HG02759 (cell line): ENCODE results near the gene RFX1.

Source experiments
- ATAC-seq: cut with Tn5 transposase; IDR thresholded peaks from one replicate; pipeline ENCODE4 v1.9.1; 2021; ENCODE audit warnings: mild to moderate bottlenecking, moderate library complexity; ENCODE audit not compliant: unreplicated experiment

The RFX1 gene

DNA sequence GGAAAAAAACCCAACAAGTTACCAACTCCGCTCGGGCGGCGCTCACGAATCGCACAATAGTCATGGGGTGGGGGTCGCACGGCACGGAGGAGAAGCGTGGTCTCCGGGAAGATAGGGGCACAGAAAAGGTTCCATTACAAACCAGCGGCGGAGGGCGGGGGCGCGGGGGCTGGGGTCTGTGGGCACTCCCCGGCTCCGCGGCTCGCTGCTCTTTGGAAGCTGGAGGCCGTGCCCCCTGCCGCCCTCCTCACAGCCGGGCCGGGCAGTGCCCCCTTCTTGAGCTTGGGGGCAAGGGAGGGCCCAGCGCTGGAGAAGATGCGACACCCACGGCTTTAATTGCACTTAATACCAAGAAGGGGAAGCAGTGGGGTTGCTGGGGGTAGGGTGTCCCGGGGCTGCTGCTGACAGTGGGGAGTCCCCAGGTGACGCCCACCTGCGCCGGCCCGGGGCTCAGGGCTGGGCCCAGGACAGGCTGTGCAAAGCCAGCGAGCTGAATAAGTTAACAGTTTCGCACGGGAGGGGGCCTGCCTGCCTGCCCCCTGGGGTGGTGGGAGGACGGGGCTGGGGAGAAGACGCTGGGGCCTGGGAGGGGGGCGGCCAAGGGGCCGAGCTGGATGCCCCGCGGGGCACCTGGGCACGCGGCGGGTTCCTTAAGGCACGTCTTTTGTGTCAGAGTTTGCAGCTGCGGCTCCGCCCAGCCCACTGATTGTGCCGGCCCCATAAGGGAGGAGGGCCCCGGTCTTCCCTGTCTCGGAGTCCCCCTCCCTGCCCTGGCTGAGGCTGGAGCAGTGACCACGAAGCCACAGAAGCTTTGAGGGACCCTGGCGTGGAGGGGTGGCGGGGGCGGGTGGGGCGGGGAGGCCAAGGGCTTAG, 44.1 kb downstream of the RFX1 start:
- ATAC-seq = no peak

DNA sequence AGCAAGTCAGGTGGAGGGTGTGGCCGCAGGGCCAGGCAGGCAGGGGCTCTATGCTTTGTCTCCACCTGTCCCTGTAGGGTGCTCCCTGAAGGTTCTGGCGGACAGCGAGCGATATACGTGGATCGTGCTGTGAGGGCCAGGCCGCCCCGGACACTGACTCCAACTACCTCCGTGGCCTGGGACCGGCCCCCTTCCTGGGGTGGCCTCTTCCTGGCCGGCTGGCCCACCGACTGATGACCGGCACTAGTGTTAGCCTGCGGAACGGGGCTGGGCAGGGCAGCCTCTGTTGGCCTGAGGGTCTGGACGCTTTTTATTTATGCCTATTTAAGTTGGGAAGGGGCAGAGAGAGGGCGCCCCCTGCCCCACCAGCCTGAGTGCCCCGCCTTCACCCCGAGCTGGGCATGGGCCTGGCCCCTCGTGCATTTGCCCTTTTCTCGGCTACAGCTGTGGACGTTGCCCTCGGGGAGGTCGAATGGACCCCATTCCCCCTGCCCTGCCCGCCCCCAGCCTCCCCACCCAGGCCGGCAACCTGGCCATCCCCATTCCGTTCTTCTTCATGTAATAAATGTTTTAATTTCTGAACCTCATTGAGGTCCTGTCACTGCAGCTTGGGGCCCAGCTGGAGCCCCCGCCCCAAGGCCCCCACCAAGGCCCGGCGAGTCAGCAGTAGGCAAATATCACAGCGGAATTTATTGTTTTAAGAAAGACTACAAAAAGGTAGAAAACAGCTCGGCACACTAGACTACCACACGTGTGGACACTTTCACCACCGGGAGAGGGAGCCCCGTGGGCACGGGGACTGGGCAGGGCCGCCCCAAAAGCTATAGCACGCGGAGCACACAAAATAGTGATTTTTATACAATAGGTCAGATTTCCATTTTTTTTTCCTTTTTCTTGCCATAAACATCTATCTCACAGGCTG, 45.0 kb downstream of the RFX1 start:
- ATAC-seq = no peak

DNA sequence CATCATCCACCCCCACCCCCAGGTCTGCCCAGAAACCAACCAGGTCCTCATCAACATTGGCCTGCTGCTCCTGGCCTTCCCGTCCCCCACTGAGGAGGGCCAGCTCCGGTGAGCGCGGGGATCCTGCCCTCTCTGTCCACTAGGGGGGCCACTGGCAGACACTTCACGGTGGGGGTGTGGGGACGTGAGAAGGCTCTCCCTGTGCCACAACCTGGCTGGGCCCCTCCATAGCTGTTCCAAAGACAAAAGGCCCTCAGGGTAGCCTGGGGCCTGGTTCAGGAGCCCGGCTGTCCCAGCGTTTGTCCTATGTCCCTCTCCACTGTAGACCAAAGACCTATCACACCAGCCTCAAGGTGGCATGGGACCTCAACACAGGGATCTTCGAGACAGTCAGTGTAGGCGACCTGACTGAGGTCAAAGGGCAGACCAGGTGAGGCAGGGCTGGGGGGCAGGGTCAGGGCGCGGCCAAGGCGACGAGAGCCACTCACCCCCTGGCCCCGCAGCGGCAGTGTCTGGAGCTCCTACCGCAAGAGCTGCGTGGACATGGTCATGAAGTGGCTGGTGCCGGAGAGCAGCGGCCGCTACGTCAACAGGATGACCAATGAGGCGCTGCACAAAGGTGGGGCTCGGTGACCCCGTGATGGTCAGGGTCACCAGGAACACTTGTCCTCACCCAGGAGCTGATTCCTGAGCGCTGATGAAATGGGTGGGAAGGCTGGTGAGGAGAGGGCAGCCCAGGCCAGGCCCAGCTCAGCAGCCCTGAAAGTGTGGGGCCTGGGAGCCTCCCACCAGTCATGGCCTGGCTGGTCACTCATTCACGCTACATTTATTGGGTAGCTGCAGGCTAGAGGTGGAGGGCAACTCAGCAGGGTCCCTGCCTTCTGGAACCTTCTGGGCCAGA, 45.9 kb downstream of the RFX1 start:
- ATAC-seq = no peak

DNA sequence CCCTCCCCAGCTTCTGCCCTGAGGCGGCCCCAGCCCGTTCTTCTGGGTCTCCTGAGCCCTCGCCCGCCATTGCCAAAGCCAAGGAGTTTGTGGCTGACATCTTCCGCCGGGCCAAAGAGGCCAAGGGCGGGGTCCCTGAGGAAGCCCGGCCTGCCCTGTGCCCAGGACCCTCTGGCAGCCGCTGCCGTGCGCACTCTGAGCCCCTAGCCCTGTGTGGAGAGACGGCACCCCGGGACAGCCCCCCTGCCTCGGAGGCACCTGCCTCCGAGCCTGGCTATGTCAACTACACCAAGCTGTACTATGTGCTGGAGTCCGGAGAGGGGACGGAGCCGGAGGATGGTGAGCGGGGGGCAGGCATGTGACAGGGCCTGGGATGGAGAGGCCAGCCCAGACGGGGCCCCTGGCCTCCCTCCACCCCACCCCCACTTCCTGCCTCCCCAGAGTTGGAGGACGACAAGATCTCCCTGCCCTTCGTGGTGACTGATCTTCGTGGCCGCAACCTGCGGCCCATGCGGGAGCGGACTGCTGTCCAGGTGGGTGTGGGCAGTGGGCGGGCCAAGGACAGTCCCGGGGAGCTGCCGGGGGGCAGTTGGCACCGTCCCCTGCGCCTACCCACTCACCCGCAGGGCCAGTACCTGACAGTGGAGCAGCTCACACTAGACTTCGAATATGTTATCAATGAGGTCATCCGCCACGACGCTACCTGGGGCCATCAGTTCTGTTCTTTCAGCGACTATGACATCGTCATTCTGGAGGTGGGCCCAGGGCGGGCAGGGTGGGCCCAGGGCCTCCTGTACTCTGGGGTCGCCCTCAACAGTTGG, 46.8 kb downstream of the RFX1 start:
- no peak for ATAC-seq

DNA sequence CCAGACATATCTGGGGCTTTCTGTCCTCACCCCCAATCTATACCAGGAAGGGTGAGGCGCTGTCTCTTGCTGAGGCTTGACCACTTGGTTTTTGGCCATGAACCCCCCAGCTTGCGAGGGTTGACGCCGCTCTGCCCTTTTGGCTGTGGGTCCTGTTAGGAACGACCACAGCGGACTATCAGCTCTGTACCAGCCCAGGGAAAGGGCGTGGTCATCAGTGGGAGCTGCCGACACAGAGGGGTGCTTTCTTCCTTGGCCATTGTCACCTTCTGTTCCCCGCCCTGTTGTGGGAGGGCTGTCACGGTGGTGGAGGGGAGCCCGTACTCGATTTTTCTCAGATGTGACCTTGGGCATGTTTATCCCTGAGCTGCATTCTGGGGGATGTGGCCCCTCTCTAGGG, 48.1 kb downstream of the RFX1 start:
- ATAC-seq = no peak

DNA sequence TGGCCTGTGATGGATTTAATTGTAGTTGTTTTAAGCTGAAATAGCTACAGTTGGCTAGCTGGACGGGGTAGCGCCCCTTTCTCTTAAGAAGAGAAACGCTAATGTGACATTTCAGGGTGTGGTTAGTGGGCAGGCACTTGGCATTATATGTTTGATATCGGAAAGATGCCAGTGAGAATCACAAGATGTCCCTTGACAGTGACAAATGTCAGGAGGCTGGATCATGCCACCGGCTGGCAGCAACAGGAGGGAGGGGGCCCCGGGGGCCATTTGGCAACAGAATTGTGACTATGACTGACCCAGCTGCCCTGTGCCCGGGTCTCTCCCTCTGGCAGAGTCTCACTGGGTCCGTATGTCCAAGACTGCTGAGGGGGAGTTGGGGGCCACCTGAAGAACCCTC, 49.1 kb downstream of the RFX1 start:
- ATAC-seq = no peak

DNA sequence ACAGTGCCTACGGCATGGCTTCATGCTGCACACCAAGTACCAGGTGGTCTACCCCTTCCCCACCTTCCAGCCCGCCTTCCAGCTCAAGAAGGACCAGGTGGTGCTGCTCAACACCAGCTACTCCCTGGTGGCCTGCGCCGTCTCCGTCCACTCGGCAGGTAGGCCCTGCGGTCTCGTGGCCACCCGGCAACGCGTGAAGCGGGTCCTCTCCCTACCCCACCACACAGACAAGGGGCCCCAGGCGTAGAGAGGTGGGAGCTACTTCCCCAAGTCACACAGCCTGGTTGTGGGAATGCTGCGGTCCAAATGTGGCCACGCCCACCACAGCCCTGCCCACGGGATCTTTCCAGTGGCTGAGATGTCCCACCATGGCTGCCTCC, 49.8 kb downstream of the RFX1 start:
- no peak for ATAC-seq

DNA sequence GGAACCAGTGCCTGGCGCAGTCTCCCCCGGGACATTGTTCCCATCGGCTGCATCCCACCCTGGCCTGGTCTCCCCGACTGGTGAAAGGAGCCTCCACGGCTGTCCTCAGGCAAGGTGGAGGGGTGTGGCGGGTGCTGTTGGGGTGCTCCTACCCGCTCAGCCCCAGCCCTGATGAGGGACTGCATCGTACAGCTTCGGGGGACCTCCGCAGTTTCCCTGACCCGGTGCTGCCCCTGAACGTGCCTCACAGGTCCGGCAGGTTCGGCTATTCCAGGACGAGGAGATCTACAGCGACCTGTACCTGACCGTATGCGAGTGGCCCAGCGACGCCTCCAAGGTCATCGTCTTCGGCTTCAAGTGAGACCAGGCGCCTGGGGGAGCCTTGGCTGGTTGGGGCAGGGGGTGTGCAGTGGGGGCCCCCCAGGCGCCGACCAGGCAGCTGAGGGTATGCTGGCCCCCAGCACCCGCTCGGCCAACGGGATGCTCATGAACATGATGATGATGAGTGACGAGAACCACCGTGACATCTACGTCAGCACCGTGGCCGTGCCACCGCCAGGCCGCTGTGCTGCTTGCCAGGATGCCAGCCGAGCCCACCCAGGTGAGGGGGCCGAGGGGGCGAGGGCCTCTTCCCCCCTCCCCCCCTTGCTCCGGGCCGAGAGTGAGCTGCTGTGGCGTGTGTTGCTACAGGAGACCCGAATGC, 50.3 kb downstream of the RFX1 start:
- ATAC-seq = no peak

DNA sequence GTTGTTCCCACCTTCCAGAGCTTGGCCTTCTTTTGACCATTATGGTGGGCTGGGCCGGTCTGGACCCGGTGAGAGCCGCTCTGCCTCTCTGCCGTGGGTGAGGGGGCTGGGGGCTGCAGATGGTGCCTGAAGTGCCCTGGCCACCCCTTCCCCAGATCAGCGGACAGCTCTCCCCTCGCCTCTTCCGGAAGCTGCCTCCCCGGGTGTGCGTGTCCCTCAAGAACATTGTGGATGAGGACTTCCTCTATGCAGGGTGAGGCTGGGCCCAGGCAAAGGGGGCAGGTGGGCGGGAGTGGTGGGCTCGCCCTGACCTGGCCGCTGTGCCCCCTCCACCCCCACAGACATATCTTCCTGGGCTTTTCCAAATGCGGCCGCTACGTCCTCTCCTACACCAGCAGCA, 51.9 kb downstream of the RFX1 start:
- ATAC-seq = no peak

DNA sequence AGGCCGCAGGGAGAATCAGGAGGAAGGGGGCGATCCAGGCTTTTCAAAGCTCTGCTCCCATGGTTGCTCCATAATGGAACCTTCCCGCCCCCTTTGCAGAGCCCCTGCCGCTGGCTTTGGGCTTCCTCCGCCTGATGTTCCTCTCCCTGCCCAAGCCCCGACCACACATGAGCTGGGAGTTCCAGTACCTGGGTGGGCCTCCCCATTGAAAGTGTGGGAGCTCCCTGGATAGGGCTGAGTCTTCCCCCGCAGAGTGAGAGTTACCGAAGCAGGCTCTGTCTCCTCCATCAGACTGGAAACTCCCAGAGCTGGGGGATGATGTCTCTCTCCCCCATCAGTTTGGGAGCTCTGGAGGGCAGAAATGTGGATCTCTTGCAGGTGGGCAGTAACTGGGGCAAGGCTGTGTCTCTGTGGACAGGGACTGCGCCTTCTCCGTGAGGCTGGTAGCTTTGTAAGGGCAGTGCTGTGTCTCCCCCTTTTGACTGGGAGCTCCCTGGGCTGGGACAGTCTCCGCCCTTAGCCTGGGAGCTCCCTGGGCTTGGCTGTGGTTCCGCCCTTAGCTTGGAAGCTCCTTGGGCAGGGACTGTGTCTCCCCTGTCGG, 53.1 kb downstream of the RFX1 start:
- no peak for ATAC-seq

DNA sequence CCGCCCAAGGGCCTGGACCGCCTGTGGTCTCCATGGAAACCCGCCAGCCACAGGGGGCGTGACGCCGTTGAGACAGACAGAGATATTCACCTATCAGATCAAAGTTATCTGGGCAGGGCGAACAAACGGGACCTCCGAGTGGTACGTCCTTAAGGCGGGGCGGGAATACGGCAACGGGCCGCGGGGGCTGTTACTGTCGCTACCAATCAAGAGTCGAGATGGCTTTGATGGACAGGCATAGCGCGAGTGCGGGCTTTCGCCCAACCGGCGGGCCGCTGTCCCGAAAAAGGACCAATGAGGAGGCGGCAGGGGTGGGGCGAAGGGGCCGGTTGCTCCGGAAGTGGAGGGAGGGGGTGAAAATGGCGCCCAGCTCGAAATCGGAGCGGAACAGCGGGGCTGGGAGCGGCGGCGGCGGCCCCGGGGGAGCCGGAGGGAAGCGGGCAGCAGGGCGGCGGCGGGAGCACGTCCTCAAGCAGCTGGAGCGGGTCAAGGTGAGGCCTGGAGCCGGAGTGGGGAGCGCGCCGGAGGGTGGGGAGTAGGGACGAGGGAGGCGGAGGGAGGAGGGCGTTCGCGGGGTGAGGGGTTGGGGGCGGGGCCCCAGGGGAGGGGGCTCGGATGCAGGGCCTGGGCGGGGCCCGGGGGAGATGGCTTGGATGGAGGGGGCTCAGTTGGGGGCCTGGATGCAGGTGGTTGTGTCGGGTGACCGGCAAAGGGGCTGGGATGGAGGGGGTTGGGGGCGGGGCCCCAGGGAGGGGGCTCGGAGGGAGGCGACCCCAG, 53.8 kb downstream of the RFX1 start, which contains the start of gene DCAF15:
DCAF15 (plus strand) TSS at position 356 of the 777 bp plus-strand sequence; CDS start at position 360, 4 bp downstream.
- peak; percentile 98 for ATAC-seq

DNA sequence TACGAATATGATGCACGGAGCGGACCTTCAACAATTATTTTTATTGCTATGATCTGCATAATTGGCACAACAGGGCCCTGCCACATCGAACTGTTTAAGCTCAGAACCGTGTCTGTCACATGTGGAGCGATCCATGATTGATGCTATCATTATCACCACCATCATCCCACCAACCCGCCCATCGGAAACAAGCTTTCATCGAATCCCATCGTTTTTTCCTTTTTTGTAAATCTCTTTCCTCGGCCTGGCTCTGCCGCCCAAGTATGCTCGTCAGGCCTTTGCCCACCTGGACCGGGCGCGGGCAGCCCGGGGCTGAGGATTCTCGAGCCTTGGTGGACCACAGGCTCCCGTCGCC, 54.3 kb downstream of the RFX1 start:
- no peak for ATAC-seq

DNA sequence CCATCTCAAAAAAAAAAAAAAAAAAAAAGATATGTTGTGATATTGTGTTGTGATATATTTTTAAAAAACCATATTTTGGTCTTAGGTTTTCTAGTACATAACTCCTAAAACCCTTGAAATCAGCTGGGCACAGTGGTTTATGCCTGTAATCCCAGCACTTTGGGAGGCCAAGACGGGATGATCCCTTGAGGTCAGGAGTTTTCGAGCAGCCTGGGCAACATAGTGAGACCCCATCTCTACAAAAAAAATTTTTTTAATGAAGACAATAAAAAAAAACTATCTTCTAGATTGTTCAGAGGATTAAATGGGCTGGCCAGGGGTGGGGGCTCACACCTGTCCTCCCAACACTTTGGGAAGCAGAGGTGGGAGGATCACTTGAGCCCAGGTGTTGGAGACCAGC, 55.1 kb downstream of the RFX1 start:
- no peak for ATAC-seq

DNA sequence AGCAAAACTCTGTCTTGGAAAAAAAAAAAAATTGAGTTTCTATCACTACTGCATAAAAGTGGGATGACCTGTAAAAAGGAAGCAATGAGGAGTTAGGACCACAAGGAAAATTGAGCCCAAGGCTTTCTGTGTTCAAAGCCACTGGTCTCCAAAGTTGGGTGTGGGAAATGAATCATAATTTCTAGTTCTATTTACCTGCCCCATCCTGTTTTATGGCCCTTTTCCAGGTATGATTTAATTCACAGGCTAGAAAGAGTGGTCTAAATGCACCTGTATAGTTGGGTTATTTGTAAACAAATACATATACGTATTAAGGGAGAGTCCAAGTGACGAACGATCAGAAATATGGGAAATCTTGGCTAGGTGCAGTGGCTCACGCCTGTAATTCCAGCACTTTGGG, 59.7 kb downstream of the RFX1 start:
- ATAC-seq = no peak

DNA sequence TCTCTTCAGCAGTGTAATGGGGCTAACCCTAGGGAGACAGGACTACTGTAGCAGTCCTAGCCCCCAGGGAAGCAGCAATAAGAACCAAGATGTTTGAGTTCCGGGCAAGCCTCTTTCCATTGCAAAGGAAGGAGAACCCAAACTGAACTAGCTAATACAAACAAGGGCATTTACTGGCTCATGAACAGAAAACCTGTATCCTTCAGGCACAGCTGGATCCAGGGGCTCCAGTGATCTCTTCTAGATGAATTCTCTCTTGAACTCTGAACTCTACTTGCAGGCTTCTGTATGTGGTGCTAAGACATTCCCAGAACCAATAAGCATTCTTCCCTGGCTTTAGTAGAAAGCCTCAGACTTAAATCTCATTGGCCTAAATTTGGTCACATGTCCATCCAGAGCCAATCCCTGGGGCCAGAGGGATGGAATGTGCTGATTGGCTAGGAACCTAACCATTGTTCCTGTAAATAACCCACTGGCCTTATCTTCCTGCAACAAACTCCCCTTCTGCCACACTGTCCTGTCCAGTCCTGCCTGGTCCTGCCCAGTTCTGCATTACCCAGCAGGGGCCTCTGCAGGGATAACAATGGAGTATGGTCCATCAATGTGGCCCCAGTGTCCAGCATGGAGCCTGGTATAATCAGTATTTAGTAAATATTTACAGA, 64.0 kb downstream of the RFX1 start:
- no peak for ATAC-seq

DNA sequence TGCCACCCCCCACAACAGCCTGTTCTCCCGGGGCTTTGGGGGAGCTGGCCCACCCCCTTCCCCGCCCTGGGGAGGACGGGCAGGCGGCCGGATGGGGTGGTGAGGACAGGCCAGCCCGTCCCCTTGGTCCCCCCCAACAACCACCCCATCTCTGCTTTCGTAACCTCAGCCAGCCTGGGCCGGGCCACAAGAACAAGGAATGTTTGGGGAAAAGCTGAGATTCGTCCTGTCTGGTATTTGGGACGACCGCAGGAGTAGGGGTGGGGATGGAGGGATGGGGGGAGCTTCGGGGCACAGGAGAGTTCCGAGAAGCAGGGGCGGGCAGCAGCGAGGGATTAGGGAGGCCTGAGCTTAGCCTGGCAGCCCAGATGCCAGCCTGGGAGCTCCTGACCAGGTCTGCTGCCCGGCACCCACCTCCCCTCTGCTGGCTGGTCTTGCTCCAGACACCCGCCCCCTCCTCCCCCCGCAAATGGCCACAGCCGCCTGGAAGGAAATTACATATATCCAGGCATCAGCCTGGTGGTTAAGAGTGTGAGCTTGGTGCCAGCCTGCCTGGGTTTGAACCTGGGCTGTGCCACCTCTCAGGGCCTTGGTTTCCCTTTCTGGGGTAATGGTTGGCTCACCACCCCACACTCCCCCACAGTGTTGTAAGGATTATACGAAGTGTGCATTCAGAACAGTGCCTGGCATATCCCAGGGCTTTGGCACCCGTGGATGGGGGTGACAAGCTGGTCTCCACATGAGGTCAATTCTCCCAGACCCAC, 67.6 kb downstream of the RFX1 start, which contains the start of gene PODNL1:
PODNL1 (minus strand) TSS at position 117 of the 764 bp plus-strand sequence. CDS start 236 bp downstream, outside the sequence.
- no peak for ATAC-seq
